ENCODE results near the gene LGALS1.

DNA sequence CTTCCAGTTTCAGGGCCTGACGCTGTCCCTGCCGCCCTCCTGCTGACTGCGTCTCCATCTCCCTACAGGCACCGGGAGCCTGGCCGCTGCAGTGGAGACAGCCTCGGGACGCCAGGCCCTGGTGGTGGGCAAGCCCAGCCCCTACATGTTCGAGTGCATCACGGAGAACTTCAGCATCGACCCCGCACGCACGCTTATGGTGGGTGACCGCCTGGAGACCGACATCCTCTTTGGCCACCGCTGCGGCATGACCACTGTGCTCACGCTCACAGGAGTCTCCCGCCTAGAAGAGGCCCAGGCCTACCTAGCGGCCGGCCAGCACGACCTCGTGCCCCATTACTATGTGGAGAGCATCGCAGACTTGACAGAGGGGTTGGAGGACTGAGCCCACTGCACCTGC lies 9.9 kb upstream of the LGALS1 start:
- TF ChIP-seq EZH2phosphoT487 (IDR thresholded peaks at IDR 0.05; ENCODE audit: low read depth, severe bottlenecking, unreplicated experiment) (no peak), EZH2 (IDR thresholded peaks at IDR 0.05; ENCODE audit: borderline replicate concordance) (no peak)
- TF ChIP-seq, protein P1, sequence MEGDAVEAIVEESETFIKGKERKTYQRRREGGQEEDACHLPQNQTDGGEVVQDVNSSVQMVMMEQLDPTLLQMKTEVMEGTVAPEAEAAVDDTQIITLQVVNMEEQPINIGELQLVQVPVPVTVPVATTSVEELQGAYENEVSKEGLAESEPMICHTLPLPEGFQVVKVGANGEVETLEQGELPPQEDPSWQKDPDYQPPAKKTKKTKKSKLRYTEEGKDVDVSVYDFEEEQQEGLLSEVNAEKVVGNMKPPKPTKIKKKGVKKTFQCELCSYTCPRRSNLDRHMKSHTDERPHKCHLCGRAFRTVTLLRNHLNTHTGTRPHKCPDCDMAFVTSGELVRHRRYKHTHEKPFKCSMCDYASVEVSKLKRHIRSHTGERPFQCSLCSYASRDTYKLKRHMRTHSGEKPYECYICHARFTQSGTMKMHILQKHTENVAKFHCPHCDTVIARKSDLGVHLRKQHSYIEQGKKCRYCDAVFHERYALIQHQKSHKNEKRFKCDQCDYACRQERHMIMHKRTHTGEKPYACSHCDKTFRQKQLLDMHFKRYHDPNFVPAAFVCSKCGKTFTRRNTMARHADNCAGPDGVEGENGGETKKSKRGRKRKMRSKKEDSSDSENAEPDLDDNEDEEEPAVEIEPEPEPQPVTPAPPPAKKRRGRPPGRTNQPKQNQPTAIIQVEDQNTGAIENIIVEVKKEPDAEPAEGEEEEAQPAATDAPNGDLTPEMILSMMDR (IDR thresholded peaks at IDR 0.05; ENCODE audit: poor library complexity), result no peak

All from hepatocyte (in vitro differentiated cells).